OCI-LY7 (cell line): ENCODE measurements around the gene PDSS2. TPM values are rescaled to one million over a fixed set of nuclear protein-coding genes. Genes with fewer than 3 reads are reported as not detected.

ENCODE experiments used
- BruUV-seq: library from RNA; stranded (reverse); fragments of 400-500 nt; replicated peaks from 2 replicates; lab custom pipeline; 2021; lab: Mats Ljungman, UMichigan
- CTCF ChIA-PET: fragments of 300-600 bp; sonication (Branson Sonifier 250); formaldehyde crosslinking; loops from one replicate; lab custom pipeline; 2022; ENCODE audit warnings: antibody characterized with exemption; ENCODE audit not compliant: unreplicated experiment; lab: Charles Lee
- POLR2A ChIA-PET: fragments of 300-600 bp; sonication (Branson Sonifier 250); formaldehyde crosslinking; loops from one replicate; lab custom pipeline; 2022; ENCODE audit warnings: antibody characterized with exemption; lab: Charles Lee
- DNase-seq: peaks from one replicate; pipeline ENCODE4 v3.0.0-alpha.2; 2015; ENCODE audit warnings: low spot score
- H2AFZ ChIP-seq: fragments of 200-600 bp; sonication (generic), shearing (Covaris generic); 2 replicates; pipeline ENCODE4 v1.6.1; 2014; ENCODE audit warnings: mild to moderate bottlenecking, antibody characterized with exemption, low read length, moderate library complexity
- H3K27ac ChIP-seq: fragments of 200-600 bp; sonication (generic); 2 replicates; pipeline ENCODE4 v1.5.1; 2014; ENCODE audit warnings: mixed run types, low read depth, mild to moderate bottlenecking, moderate library complexity, low read length, inconsistent platforms; ENCODE audit not compliant: poor library complexity, severe bottlenecking
- H3K36me3 ChIP-seq: fragments of 200-600 bp; sonication (generic); 2 replicates; pipeline ENCODE4 v1.6.1; 2014; ENCODE audit warnings: mild to moderate bottlenecking, antibody characterized with exemption, low read length, moderate library complexity, mixed read lengths; ENCODE audit not compliant: insufficient read depth
- H3K4me1 ChIP-seq: fragments of 200-600 bp; sonication (generic); 2 replicates; pipeline ENCODE4 v1.5.1; 2014; ENCODE audit warnings: mild to moderate bottlenecking, low read length; ENCODE audit not compliant: insufficient read depth, poor library complexity, severe bottlenecking
- H3K4me2 ChIP-seq: fragments of 200-600 bp; sonication (generic); 2 replicates; pipeline ENCODE4 v1.6.1; 2014; ENCODE audit warnings: mild to moderate bottlenecking, low read length
- H3K4me3 ChIP-seq: fragments of 200-600 bp; sonication (generic); 2 replicates; pipeline ENCODE4 v1.5.1; 2014; ENCODE audit warnings: mild to moderate bottlenecking, low read depth, low read length; ENCODE audit not compliant: poor library complexity, severe bottlenecking
- H3K79me2 ChIP-seq: fragments of 200-600 bp; sonication (generic); 2 replicates; pipeline ENCODE4 v1.6.1; 2016; ENCODE audit warnings: low read depth, mild to moderate bottlenecking, low read length, moderate library complexity, mixed read lengths; ENCODE audit not compliant: insufficient read depth
- H3K9me2 ChIP-seq: fragments of 200-600 bp; sonication (generic); 2 replicates; pipeline ENCODE4 v1.6.1; 2016; ENCODE audit warnings: mild to moderate bottlenecking, low read length, mixed read lengths; ENCODE audit not compliant: insufficient read depth
- H3K9me3 ChIP-seq: fragments of 200-600 bp; sonication (generic); 2 replicates; pipeline ENCODE4 v1.6.1; 2014; ENCODE audit warnings: mild to moderate bottlenecking, mixed run types, low read length, mixed read lengths
- H4K20me1 ChIP-seq: fragments of 200-600 bp; sonication (generic); 2 replicates; pipeline ENCODE4 v1.6.1; 2014; ENCODE audit warnings: mild to moderate bottlenecking, antibody characterized with exemption, low read length, moderate library complexity, mixed read lengths; ENCODE audit not compliant: insufficient read depth
- CTCF ChIP-seq: fragments of 200-600 bp; sonication (generic); conservative IDR thresholded peaks from 2 replicates; pipeline ENCODE4 v1.5.1; 2014; ENCODE audit warnings: mild to moderate bottlenecking, antibody characterized with exemption, low read length, moderate library complexity, mixed read lengths
- EZH2phosphoT487 ChIP-seq: fragments of 200-600 bp; sonication (generic); IDR thresholded peaks from 2 replicates; pipeline ENCODE4 v1.6.1; 2018; ENCODE audit warnings: low read depth, borderline replicate concordance, mild to moderate bottlenecking, mixed run types, antibody characterized with exemption, low read length, moderate library complexity, mixed read lengths
- intact Hi-C: fragments of 100-400 bp; cut with micrococcal nuclease; formaldehyde crosslinking; loops from one replicate; pipeline ENCODE4 v1.10.0; 2022; ENCODE audit not compliant: unreplicated experiment
- total RNA-seq, 2 experiments: library from RNA; depleted of rRNA in 1 of 2; stranded (reverse); fragments of >200 nt in 1 of 2; shearing (Covaris generic) in 1 of 2; gene quantifications; 2 replicates each; pipeline ENCODE4 v1.2.3, GENCODE V29; 2014 to 2022

The PDSS2 gene
- total RNA-seq, 2 experiments from 2014 or later, result 14.7 to 24.9 TPM

GRCh38 chr6:107488174-107488874 is 29.0 kb upstream of the PDSS2 start:
- Histone ChIP-seq H3K9me2 (no peaks in the 10 kb centered on the region), H3K79me2 (peaks cover 31% of the 10 kb centered on the region), H3K27ac (peak overlapping the region; percentile 67), H3K36me3 (peaks cover 5% of the 10 kb centered on the region; the same call in 1 of the 2 replicates), H4K20me1 (0 out of 2 replicates have a peak, but pooled peaks cover 6% of the 10 kb centered on the region), H3K4me3 (peak overlapping the region; percentile 95), H3K4me1 (peaks cover 30% of the 10 kb centered on the region), H3K9me3 (no peaks in the 10 kb centered on the region), H2AFZ (peak overlapping the region; percentile 59; the same call in 1 of the 2 replicates), H3K4me2 (peak overlapping the region; percentile 93)
- POLR2A ChIA-PET, result interaction anchor here (0.5 to 5.4 kb wide), 12 partner anchors 9 to 171 kb away, joined by 3 to 25 read pairs (median 4); partner anchors contain the start of gene PDSS2
- no TSS peak for BruUV-seq
- no peak for TF ChIP-seq EZH2phosphoT487
- TF ChIP-seq CTCF, result no peak
- intact Hi-C loops, result loop anchor here (2.0 kb wide), 1 partner anchor 170 kb away; no protein-coding TSS in a partner anchor
- CTCF ChIA-PET, result interaction anchor here (1.0 to 1.5 kb wide), 6 partner anchors 30 to 186 kb away, joined by 3 to 5 read pairs (median 4); no protein-coding TSS in a partner anchor
- DNase-seq, result no peak

GRCh38 chr6:107485157-107485556 is 25.8 kb upstream of the PDSS2 start:
- POLR2A ChIA-PET, result interaction anchor here (0.9 to 2.7 kb wide), 3 partner anchors 12 to 166 kb away, joined by 4 to 9 read pairs (median 6); partner anchors contain the start of gene PDSS2
- CTCF ChIA-PET, result no interaction called here
- H3K9me2 ChIP-seq, result no peaks in the 10 kb centered on the region

More at GRCh38 chr6:107485157-107485556, 25.8 kb upstream of the PDSS2 start:
- no peak for TF ChIP-seq CTCF
- no peak for TF ChIP-seq EZH2phosphoT487
- Histone ChIP-seq H3K36me3 (no peaks in the 10 kb centered on the region), H3K4me3 (no peak overlapping the region), H3K4me2 (no peak overlapping the region), H3K79me2 (no peaks in the 10 kb centered on the region), H4K20me1 (no peaks in the 10 kb centered on the region), H2AFZ (no peak overlapping the region), H3K4me1 (peaks cover 17% of the 10 kb centered on the region), H3K27ac (no peak overlapping the region), H3K9me3 (no peaks in the 10 kb centered on the region)
- DNase-seq, result no peak
- BruUV-seq, result no TSS peak
- intact Hi-C loops, result no loop called here
